Esophagus squamous epithelium (tissue), 5 donors: ENCODE data around the gene CNTNAP2. TPM values are rescaled to one million over a fixed set of nuclear protein-coding genes. Genes with fewer than 3 reads are reported as not detected.

ENCODE experiments used
- DNase-seq: peaks from one replicate; lab custom pipeline; 2025; lab: John Stamatoyannopoulos, UW
- H3K27ac ChIP-seq, 4 donors: fragments of 200-600 bp; sonication (generic); one replicate each; pipeline ENCODE4 v1.5.1; 2016 to 2019; ENCODE audit warnings: mild to moderate bottlenecking in 1 of 4
- H3K27me3 ChIP-seq, 4 donors: fragments of 200-600 bp; sonication (generic); 1 replicate in 3 of 4; 2 replicates in 1 of 4; pipeline versions ENCODE4 v1.5.1 to v1.6.0; 2017 to 2021; ENCODE audit warnings: antibody characterized with exemption in 1 of 4
- H3K36me3 ChIP-seq, 3 donors: fragments of 200-600 bp; sonication (generic); one replicate each; pipeline ENCODE4 v1.5.1; 2016 to 2019
- H3K4me1 ChIP-seq, 3 donors: fragments of 200-600 bp; sonication (generic); one replicate each; pipeline ENCODE4 v1.5.1; 2017 to 2019
- H3K4me3 ChIP-seq, 4 donors: fragments of 200-600 bp; sonication (generic); 1 replicate in 3 of 4; 2 replicates in 1 of 4; pipeline ENCODE4 v1.5.1; 2016 to 2019; ENCODE audit warnings: mild to moderate bottlenecking in 2 of 4, moderate library complexity in 1 of 4
- H3K9me3 ChIP-seq, 3 donors: fragments of 200-600 bp; sonication (generic); one replicate each; pipeline ENCODE4 v1.5.1; 2016 to 2019
- POLR2A ChIP-seq, 4 donors: fragments of 450-650 bp; IDR thresholded peaks; one replicate each; pipeline ENCODE4 v1.6.1; 2017; ENCODE audit warnings: antibody characterized with exemption in 4 of 4, mild to moderate bottlenecking in 4 of 4, moderate library complexity in 3 of 4
- WGBS, 2 donors: methylation state at CpG; one replicate each; pipeline ENCODE4 v1.1.5; 2018; 5-methylcytosine and 5-hydroxymethylcytosine counted together
- intact Hi-C: fragments of 100-400 bp; cut with DNase I; formaldehyde crosslinking; loops from one replicate; pipeline ENCODE4 v1.15.0; 2022
- total RNA-seq, 4 donors: library from RNA; depleted of rRNA; stranded (reverse); fragments of >200 nt; gene quantifications; one replicate each; pipeline ENCODE4 v1.1.0, GENCODE V29; 2016
- TF ChIP-seq, protein P1 (sequence below), 6 experiments: fragments of 450-650 bp in 4 of 6; fragments of 200-600 bp in 2 of 6; sonication (generic) in 2 of 6; IDR thresholded peaks; one replicate each; pipeline ENCODE4 v1.5.1; 2016 to 2019; ENCODE audit warnings: antibody characterized with exemption in 6 of 6, mild to moderate bottlenecking in 4 of 6, moderate library complexity in 4 of 6
- donor health status: DM: yes; HTN: yes; CAD: no.

The CNTNAP2 gene
- total RNA-seq, 4 donors from 2014 or later: 0.95 to 2.3 (median 1.2) TPM

DNA sequence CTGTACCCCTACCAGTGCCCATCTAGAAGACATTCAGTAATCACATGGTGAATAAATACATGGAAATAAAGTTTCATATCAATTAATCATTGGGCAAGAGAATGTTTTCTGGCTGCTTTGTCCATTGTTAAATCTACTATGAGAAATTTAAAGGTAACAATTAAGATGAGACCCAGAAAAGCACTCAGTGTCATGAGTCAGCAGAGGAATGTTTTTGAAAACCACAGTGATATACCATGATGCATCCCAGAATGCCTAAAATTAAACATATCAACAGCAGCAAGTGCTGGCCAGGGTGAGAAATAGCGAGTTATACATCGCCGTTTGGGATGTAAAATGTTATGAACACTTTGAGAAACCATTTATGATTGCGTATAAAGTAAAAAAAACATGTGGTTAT is 1648.7 kb downstream of the CNTNAP2 start:
- no peaks in the 10 kb centered on the region for H3K4me1 ChIP-seq
- 81 to 89% methylated on average over 4 of the region's 4 CpGs for WGBS, 2 donors
- no peak for DNase-seq
- TF ChIP-seq, protein P1, sequence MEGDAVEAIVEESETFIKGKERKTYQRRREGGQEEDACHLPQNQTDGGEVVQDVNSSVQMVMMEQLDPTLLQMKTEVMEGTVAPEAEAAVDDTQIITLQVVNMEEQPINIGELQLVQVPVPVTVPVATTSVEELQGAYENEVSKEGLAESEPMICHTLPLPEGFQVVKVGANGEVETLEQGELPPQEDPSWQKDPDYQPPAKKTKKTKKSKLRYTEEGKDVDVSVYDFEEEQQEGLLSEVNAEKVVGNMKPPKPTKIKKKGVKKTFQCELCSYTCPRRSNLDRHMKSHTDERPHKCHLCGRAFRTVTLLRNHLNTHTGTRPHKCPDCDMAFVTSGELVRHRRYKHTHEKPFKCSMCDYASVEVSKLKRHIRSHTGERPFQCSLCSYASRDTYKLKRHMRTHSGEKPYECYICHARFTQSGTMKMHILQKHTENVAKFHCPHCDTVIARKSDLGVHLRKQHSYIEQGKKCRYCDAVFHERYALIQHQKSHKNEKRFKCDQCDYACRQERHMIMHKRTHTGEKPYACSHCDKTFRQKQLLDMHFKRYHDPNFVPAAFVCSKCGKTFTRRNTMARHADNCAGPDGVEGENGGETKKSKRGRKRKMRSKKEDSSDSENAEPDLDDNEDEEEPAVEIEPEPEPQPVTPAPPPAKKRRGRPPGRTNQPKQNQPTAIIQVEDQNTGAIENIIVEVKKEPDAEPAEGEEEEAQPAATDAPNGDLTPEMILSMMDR (IDR thresholded peaks at IDR 0.05): no peak
- TF ChIP-seq POLR2A (IDR thresholded peaks at IDR 0.05): no peak
- H3K4me3 ChIP-seq: no peak overlapping the region
- intact Hi-C loops: no loop called here
- no peaks in the 10 kb centered on the region for H3K9me3 ChIP-seq
- H3K27ac ChIP-seq: no peak overlapping the region
- no peaks in the 10 kb centered on the region for H3K27me3 ChIP-seq
- no peaks in the 10 kb centered on the region for H3K36me3 ChIP-seq

DNA sequence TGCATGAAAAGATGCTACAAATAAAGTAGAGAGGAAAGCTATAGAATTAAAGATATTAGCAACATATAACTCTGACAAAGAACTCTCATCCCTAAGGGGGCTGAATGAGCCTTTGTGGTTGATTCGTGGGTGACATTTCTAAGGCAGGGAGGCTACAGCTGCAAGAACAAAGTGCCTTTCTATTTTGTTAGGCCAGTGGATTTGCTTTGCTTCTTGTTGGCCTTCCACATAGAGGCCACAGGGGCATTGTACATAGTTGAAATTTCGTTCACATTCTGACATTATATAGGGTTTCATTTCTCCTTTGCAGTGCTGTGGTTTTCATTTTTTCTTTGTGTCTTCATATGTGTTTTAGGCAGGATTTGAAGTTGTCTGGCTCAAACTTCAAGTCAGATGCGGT is 1654.7 kb downstream of the CNTNAP2 start:
- H3K27ac ChIP-seq: no peak overlapping the region
- no peaks in the 10 kb centered on the region for H3K36me3 ChIP-seq
- no peak overlapping the region for H3K4me3 ChIP-seq
- H3K4me1 ChIP-seq: no peaks in the 10 kb centered on the region
- no peak for DNase-seq
- H3K27me3 ChIP-seq: no peaks in the 10 kb centered on the region
- intact Hi-C loops: no loop called here
- no peak for TF ChIP-seq POLR2A (IDR thresholded peaks at IDR 0.05)
- TF ChIP-seq, protein P1 (IDR thresholded peaks at IDR 0.05): no peak
- WGBS, 2 donors: 40 to 45% methylated on average over 3 of the region's 3 CpGs
- no peaks in the 10 kb centered on the region for H3K9me3 ChIP-seq

DNA sequence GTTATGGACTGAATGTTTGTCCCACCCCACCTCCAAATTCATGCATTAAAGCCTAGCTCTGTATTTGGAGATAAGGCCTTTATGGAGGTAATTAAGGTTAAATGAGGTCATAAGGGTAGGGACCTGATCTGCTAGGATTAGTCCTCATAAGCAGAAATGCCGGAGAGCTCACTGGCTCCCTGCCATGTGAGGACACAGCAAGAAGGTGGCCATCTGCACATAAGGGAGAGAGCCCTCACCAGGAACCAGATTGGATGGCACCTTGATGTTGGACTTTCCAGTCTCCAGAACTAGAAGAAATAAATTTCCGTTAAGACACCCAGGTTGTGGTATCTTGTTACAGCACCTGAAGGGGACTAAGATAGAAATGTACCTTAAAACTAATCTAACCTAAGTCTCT is 1657.9 kb downstream of the CNTNAP2 start:
- H3K27ac ChIP-seq: no peak overlapping the region
- H3K9me3 ChIP-seq: no peaks in the 10 kb centered on the region
- H3K27me3 ChIP-seq: no peaks in the 10 kb centered on the region
- DNase-seq: no peak
- no peak for TF ChIP-seq POLR2A (IDR thresholded peaks at IDR 0.05)
- TF ChIP-seq, protein P1 (IDR thresholded peaks at IDR 0.05): no peak
- intact Hi-C loops: no loop called here
- no peaks in the 10 kb centered on the region for H3K36me3 ChIP-seq
- no peaks in the 10 kb centered on the region for H3K4me1 ChIP-seq
- no peak overlapping the region for H3K4me3 ChIP-seq
- 79 to 83% methylated on average over 2 of the region's 2 CpGs for WGBS, 2 donors

DNA sequence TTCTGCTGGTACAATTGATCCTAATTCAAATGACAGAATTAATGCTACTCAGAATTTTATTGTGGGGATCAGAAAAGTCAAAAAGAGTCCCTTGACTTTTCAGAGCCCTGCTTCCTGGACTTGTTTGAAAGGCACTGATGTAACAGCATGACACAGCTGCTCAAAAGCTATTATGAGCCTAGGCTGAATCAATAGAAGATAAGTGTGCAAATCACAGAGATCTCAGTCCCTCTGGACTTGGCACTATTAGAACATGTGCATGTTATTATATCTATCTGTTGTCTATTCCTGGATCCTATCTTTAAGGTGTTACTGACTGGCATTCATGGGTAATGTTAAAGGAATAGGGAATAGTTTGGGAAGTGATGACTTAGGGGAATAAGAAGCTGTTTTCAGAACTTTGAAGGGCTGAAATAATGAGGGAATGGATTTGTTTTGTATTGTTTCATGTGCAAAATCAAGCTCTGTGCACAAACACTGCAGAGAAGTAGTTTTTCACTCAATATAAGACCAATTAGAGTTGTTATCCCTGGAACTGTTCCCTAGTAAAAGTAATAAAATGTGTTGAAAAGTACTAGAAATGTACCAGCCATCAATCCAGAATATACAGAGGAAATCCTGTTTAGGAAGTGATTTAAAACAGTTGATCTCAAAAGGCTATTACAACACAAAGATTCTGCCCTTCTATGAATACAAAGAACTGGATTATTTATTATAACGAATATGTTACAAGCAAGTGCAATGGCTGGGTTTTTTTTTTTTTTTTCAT is 1659.1 kb downstream of the CNTNAP2 start:
- Histone ChIP-seq H3K9me3 (no peaks in the 10 kb centered on the region), H3K27ac (no peak overlapping the region), H3K4me3 (no peak overlapping the region), H3K27me3 (no peaks in the 10 kb centered on the region), H3K4me1 (no peaks in the 10 kb centered on the region), H3K36me3 (no peaks in the 10 kb centered on the region)
- intact Hi-C loops: no loop called here
- no peak for DNase-seq
- 21 to 29% methylated on average over 1 of the region's 1 CpG for WGBS, 2 donors
- no peak for TF ChIP-seq POLR2A (IDR thresholded peaks at IDR 0.05)
- TF ChIP-seq, protein P1 (IDR thresholded peaks at IDR 0.05): no peak

DNA sequence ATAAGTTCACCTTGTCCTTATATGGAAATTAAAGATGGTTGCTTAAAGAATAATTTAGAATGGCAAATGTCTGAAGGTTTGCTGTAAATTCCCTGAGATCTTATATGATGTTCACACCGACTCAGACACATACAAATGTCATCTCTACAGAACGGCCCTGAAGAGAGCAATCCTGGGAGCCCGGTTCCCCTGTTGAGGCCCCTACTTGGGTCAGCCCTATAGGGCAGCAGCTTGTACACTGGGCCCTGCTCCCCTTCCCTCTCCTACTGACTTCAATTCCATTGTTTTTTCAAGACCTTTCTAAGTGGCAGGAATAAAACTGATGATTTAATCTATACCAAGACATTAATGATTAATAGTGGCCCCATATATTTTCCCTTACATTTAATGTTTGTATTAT is 1660.7 kb downstream of the CNTNAP2 start:
- Histone ChIP-seq H3K9me3 (no peaks in the 10 kb centered on the region), H3K36me3 (no peaks in the 10 kb centered on the region), H3K4me1 (no peaks in the 10 kb centered on the region), H3K27ac (no peak overlapping the region), H3K4me3 (no peak overlapping the region), H3K27me3 (no peaks in the 10 kb centered on the region)
- 52 to 62% methylated on average over 3 of the region's 3 CpGs for WGBS, 2 donors
- DNase-seq: no peak
- intact Hi-C loops: no loop called here
- no peak for TF ChIP-seq POLR2A (IDR thresholded peaks at IDR 0.05)
- TF ChIP-seq, protein P1 (IDR thresholded peaks at IDR 0.05): no peak
